OCI-LY7 (cell line): ENCODE data around the gene TRAM2. TPM values are rescaled to one million over a fixed set of nuclear protein-coding genes. Genes with fewer than 3 reads are reported as not detected.

Experiments
- BruUV-seq: library from RNA; stranded (reverse); fragments of 400-500 nt; replicated peaks from 2 replicates; lab custom pipeline; 2021; lab: Mats Ljungman, UMichigan
- CTCF ChIA-PET: fragments of 300-600 bp; sonication (Branson Sonifier 250); formaldehyde crosslinking; loops from one replicate; lab custom pipeline; 2022; ENCODE audit warnings: antibody characterized with exemption; ENCODE audit not compliant: unreplicated experiment; lab: Charles Lee
- POLR2A ChIA-PET: fragments of 300-600 bp; sonication (Branson Sonifier 250); formaldehyde crosslinking; loops from one replicate; lab custom pipeline; 2022; ENCODE audit warnings: antibody characterized with exemption; lab: Charles Lee
- DNase-seq: peaks from one replicate; pipeline ENCODE4 v3.0.0-alpha.2; 2015; ENCODE audit warnings: low spot score
- H2AFZ ChIP-seq: fragments of 200-600 bp; sonication (generic), shearing (Covaris generic); 2 replicates; pipeline ENCODE4 v1.6.1; 2014; ENCODE audit warnings: mild to moderate bottlenecking, antibody characterized with exemption, low read length, moderate library complexity
- H3K27ac ChIP-seq: fragments of 200-600 bp; sonication (generic); 2 replicates; pipeline ENCODE4 v1.5.1; 2014; ENCODE audit warnings: mixed run types, low read depth, mild to moderate bottlenecking, moderate library complexity, low read length, inconsistent platforms; ENCODE audit not compliant: poor library complexity, severe bottlenecking
- H3K36me3 ChIP-seq: fragments of 200-600 bp; sonication (generic); 2 replicates; pipeline ENCODE4 v1.6.1; 2014; ENCODE audit warnings: mild to moderate bottlenecking, antibody characterized with exemption, low read length, moderate library complexity, mixed read lengths; ENCODE audit not compliant: insufficient read depth
- H3K4me1 ChIP-seq: fragments of 200-600 bp; sonication (generic); 2 replicates; pipeline ENCODE4 v1.5.1; 2014; ENCODE audit warnings: mild to moderate bottlenecking, low read length; ENCODE audit not compliant: insufficient read depth, poor library complexity, severe bottlenecking
- H3K4me2 ChIP-seq: fragments of 200-600 bp; sonication (generic); 2 replicates; pipeline ENCODE4 v1.6.1; 2014; ENCODE audit warnings: mild to moderate bottlenecking, low read length
- H3K4me3 ChIP-seq: fragments of 200-600 bp; sonication (generic); 2 replicates; pipeline ENCODE4 v1.5.1; 2014; ENCODE audit warnings: mild to moderate bottlenecking, low read depth, low read length; ENCODE audit not compliant: poor library complexity, severe bottlenecking
- H3K79me2 ChIP-seq: fragments of 200-600 bp; sonication (generic); 2 replicates; pipeline ENCODE4 v1.6.1; 2016; ENCODE audit warnings: low read depth, mild to moderate bottlenecking, low read length, moderate library complexity, mixed read lengths; ENCODE audit not compliant: insufficient read depth
- H3K9me2 ChIP-seq: fragments of 200-600 bp; sonication (generic); 2 replicates; pipeline ENCODE4 v1.6.1; 2016; ENCODE audit warnings: mild to moderate bottlenecking, low read length, mixed read lengths; ENCODE audit not compliant: insufficient read depth
- H3K9me3 ChIP-seq: fragments of 200-600 bp; sonication (generic); 2 replicates; pipeline ENCODE4 v1.6.1; 2014; ENCODE audit warnings: mild to moderate bottlenecking, mixed run types, low read length, mixed read lengths
- H4K20me1 ChIP-seq: fragments of 200-600 bp; sonication (generic); 2 replicates; pipeline ENCODE4 v1.6.1; 2014; ENCODE audit warnings: mild to moderate bottlenecking, antibody characterized with exemption, low read length, moderate library complexity, mixed read lengths; ENCODE audit not compliant: insufficient read depth
- CTCF ChIP-seq: fragments of 200-600 bp; sonication (generic); conservative IDR thresholded peaks from 2 replicates; pipeline ENCODE4 v1.5.1; 2014; ENCODE audit warnings: mild to moderate bottlenecking, antibody characterized with exemption, low read length, moderate library complexity, mixed read lengths
- EZH2phosphoT487 ChIP-seq: fragments of 200-600 bp; sonication (generic); IDR thresholded peaks from 2 replicates; pipeline ENCODE4 v1.6.1; 2018; ENCODE audit warnings: low read depth, borderline replicate concordance, mild to moderate bottlenecking, mixed run types, antibody characterized with exemption, low read length, moderate library complexity, mixed read lengths
- intact Hi-C: fragments of 100-400 bp; cut with micrococcal nuclease; formaldehyde crosslinking; loops from one replicate; pipeline ENCODE4 v1.10.0; 2022; ENCODE audit not compliant: unreplicated experiment
- total RNA-seq, 2 experiments: library from RNA; depleted of rRNA in 1 of 2; stranded (reverse); fragments of >200 nt in 1 of 2; shearing (Covaris generic) in 1 of 2; gene quantifications; 2 replicates each; pipeline ENCODE4 v1.2.3, GENCODE V29; 2014 to 2022

TRAM2 gene
- total RNA-seq, 2 experiments from 2014 or later = 19.3 to 38.2 TPM

GRCh38 chr6:52544602-52545405, 32.1 kb downstream of the TRAM2 start:
- Histone ChIP-seq H3K4me2 (no peak overlapping the region), H3K9me2 (no peaks in the 10 kb centered on the region), H3K36me3 (peaks cover 4% of the 10 kb centered on the region; the same call in 1 of the 2 replicates), H4K20me1 (peaks cover 7% of the 10 kb centered on the region; the same call in 1 of the 2 replicates), H3K27ac (no peak overlapping the region), H3K4me3 (no peak overlapping the region), H3K9me3 (no peaks in the 10 kb centered on the region), H2AFZ (no peak overlapping the region), H3K79me2 (peaks cover 60% of the 10 kb centered on the region), H3K4me1 (peaks cover 55% of the 10 kb centered on the region)
- POLR2A ChIA-PET = interaction anchor here (0.6 to 2.3 kb wide), 4 partner anchors 8 to 257 kb away, joined by 3 to 6 read pairs (median 6); no protein-coding TSS in a partner anchor
- TF ChIP-seq CTCF (no peak), EZH2phosphoT487 (no peak)
- BruUV-seq = no TSS peak
- no peak for DNase-seq
- CTCF ChIA-PET = no interaction called here
- intact Hi-C loops = no loop called here

- H3K79me2 ChIP-seq = peaks cover 61% of the 10 kb centered on the region
- H2AFZ ChIP-seq = no peak overlapping the region
- peaks cover 7% of the 10 kb centered on the region; the same call in 1 of the 2 replicates for H4K20me1 ChIP-seq
- intact Hi-C loops = no loop called here
- ChIA-PET CTCF (no interaction called here), POLR2A (interaction anchor here (1.3 to 9.5 kb wide), 3 partner anchors 7 to 51 kb away, joined by 6 to 72 read pairs (median 6); no protein-coding TSS in a partner anchor)
- no peak overlapping the region for H3K27ac ChIP-seq
- H3K4me3 ChIP-seq = no peak overlapping the region
- no peak overlapping the region for H3K4me2 ChIP-seq
- H3K9me2 ChIP-seq = no peaks in the 10 kb centered on the region
- peaks cover 58% of the 10 kb centered on the region for H3K4me1 ChIP-seq
- peaks cover 4% of the 10 kb centered on the region; the same call in 1 of the 2 replicates for H3K36me3 ChIP-seq
- TF ChIP-seq CTCF (no peak), EZH2phosphoT487 (no peak)
- no TSS peak for BruUV-seq
- H3K9me3 ChIP-seq = no peaks in the 10 kb centered on the region
- no peak for DNase-seq
Measured at GRCh38 chr6:52543729-52544601, 32.9 kb downstream of the TRAM2 start.
